ENCODE results near the gene RAB3D. TPM values are rescaled to one million over a fixed set of nuclear protein-coding genes. Genes with fewer than 3 reads are reported as not detected.

RAB3D gene
- total RNA-seq, 1 experiment from 2014 or later, result 29.4 TPM

DNA sequence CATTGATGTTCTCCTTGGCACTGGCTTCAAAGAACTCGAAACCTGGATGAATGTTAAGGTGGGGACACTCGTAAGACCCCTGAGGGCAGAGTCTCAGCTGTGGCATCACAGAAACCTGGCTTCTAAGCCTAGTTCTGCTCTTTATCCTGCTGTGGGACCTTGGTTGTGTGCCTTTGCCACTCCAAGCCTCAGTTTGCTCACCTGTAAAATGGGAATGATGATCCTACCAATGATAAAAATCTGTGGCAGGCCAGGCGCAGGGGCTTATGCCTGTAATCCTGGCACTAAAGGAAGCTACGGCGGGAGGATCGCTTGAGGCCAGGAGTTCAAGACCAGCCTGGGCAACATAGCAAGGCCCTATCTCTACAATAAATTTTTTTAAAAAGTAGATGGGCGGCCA, 13.9 kb downstream of the RAB3D start:
- no peak overlapping the region for H2AFZ ChIP-seq (ENCODE audit: low read length)
- H3K23ac ChIP-seq (ENCODE audit: insufficient read length, low read depth, low read length), result no peak overlapping the region
- no peaks in the 10 kb centered on the region for H3K4me1 ChIP-seq (ENCODE audit: insufficient read depth, low read length)
- no peaks in the 10 kb centered on the region for H3K27me3 ChIP-seq (ENCODE audit: insufficient read depth, low read length)
- H3K18ac ChIP-seq (ENCODE audit: insufficient read length, low read depth, low read length), result no peak overlapping the region
- H3K27ac ChIP-seq (ENCODE audit: insufficient read length, low read depth, low read length), result no peak overlapping the region
- no peak overlapping the region for H3T11ph ChIP-seq (ENCODE audit: low read length)
- H2BK5ac ChIP-seq (ENCODE audit: insufficient read length, low read length), result no peak overlapping the region
- no peak overlapping the region for H2AK5ac ChIP-seq (ENCODE audit: insufficient read length, low read length)
- H2BK20ac ChIP-seq (ENCODE audit: low read depth, low read length, poor library complexity, severe bottlenecking), result no peak overlapping the region
- H4K91ac ChIP-seq (ENCODE audit: insufficient read length, low read depth, low read length), result no peak overlapping the region
- H4K8ac ChIP-seq (replicated peaks; ENCODE audit: insufficient read length, low read depth, low read length), result no peak overlapping the region
- no peaks in the 10 kb centered on the region for H3K9me3 Mint-ChIP-seq
- no peak overlapping the region for H4K5ac ChIP-seq (ENCODE audit: insufficient read length, low read depth, low read length)
- no peak overlapping the region for H2BK15ac ChIP-seq (ENCODE audit: low read depth, low read length)
- TF ChIP-seq, protein P1, sequence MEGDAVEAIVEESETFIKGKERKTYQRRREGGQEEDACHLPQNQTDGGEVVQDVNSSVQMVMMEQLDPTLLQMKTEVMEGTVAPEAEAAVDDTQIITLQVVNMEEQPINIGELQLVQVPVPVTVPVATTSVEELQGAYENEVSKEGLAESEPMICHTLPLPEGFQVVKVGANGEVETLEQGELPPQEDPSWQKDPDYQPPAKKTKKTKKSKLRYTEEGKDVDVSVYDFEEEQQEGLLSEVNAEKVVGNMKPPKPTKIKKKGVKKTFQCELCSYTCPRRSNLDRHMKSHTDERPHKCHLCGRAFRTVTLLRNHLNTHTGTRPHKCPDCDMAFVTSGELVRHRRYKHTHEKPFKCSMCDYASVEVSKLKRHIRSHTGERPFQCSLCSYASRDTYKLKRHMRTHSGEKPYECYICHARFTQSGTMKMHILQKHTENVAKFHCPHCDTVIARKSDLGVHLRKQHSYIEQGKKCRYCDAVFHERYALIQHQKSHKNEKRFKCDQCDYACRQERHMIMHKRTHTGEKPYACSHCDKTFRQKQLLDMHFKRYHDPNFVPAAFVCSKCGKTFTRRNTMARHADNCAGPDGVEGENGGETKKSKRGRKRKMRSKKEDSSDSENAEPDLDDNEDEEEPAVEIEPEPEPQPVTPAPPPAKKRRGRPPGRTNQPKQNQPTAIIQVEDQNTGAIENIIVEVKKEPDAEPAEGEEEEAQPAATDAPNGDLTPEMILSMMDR (conservative IDR thresholded peaks at IDR 0.05), result no peak
- H4K20me1 ChIP-seq (ENCODE audit: control insufficient read depth, insufficient read depth, insufficient read length), result no peaks in the 10 kb centered on the region
- H3K4me1 Mint-ChIP-seq, result peaks cover 6 to 11% of the 10 kb centered on the region in 2 experiments
- H3K79me2 ChIP-seq (ENCODE audit: insufficient read depth, low read length), result no peaks in the 10 kb centered on the region
- H3K56ac ChIP-seq (ENCODE audit: insufficient read length, low read depth, low read length), result no peak overlapping the region
- H3K27ac Mint-ChIP-seq, result no peak overlapping the region
- no peak overlapping the region for H3K4ac ChIP-seq (ENCODE audit: low read depth, low read length)
- no peak overlapping the region for H2BK120ac ChIP-seq (ENCODE audit: low read depth, low read length, poor library complexity, severe bottlenecking)
- peaks cover 0 to 15% (median 13%) of the 10 kb centered on the region in 3 experiments; a peak in 4 of 7 replicates for H3K36me3 Mint-ChIP-seq (ENCODE audit: insufficient read depth in 1 of 3, low read depth in 3 of 3)
- H3K23me2 ChIP-seq (ENCODE audit: insufficient read length, low read depth, low read length, poor library complexity, severe bottlenecking), result no peaks in the 10 kb centered on the region
- no peaks in the 10 kb centered on the region for H3K9me3 ChIP-seq (ENCODE audit: control insufficient read depth, low read depth, low read length)
- H3K27me3 Mint-ChIP-seq (ENCODE audit: low read depth), result peaks cover 2% of the 10 kb centered on the region; the same call in 1 of the 2 replicates
- H3K4me2 ChIP-seq (ENCODE audit: insufficient read depth, insufficient read length, low read length), result no peak overlapping the region
- H3K14ac ChIP-seq (ENCODE audit: insufficient read depth, low read length), result no peak overlapping the region
- DNase-seq, result no peak
- H3K4me3 Mint-ChIP-seq, result no peak overlapping the region
- H2BK12ac ChIP-seq (ENCODE audit: insufficient read length, low read depth, low read length), result no peak overlapping the region
- H3K9ac ChIP-seq (ENCODE audit: extremely low read depth, insufficient read length, low read length), result no peak overlapping the region
- WGBS (ENCODE audit: extremely low coverage, insufficient read length, low lambda C conversion rate), result no CpG with 5 or more reads among the region's 7 CpGs
- H3K79me1 ChIP-seq (ENCODE audit: insufficient read depth, low read depth, low read length, poor library complexity, severe bottlenecking), result no peaks in the 10 kb centered on the region

Measured in H9 (cell line).